Endodermal cell (in vitro differentiated cells): ENCODE data around the gene MID1. TPM values are rescaled to one million over a fixed set of nuclear protein-coding genes. Genes with fewer than 3 reads are reported as not detected.

Experiments used
- DNase-seq: peaks from one replicate; pipeline ENCODE4 v3.0.0-alpha.2; 2017
- H3K27ac ChIP-seq: 2 replicates; pipeline ENCODE4 v1.5.1; 2013; ENCODE audit warnings: mild to moderate bottlenecking, low read depth, low read length, moderate library complexity
- H3K27me3 ChIP-seq: 2 replicates; pipeline ENCODE4 v1.6.1; 2013; ENCODE audit warnings: mild to moderate bottlenecking, low read length, moderate library complexity; ENCODE audit not compliant: insufficient read depth, control insufficient read depth, poor library complexity, severe bottlenecking
- H3K36me3 ChIP-seq: 2 replicates; pipeline ENCODE4 v1.7.0; 2013; ENCODE audit warnings: mild to moderate bottlenecking, low read length, moderate library complexity; ENCODE audit not compliant: control insufficient read depth, insufficient read depth
- H3K4me1 ChIP-seq: one replicate; pipeline ENCODE4 v1.7.0; 2013; ENCODE audit warnings: low read length; ENCODE audit not compliant: control insufficient read depth, insufficient read depth
- H3K4me3 ChIP-seq: 2 replicates; pipeline ENCODE4 v1.5.1; 2013; ENCODE audit warnings: mild to moderate bottlenecking, low read length, moderate library complexity
- H3K9ac ChIP-seq: 2 replicates; pipeline ENCODE4 v1.6.1; 2013; ENCODE audit warnings: mild to moderate bottlenecking, low read length, moderate library complexity; ENCODE audit not compliant: poor library complexity, severe bottlenecking; ENCODE audit errors: extremely low read depth
- H3K9me3 ChIP-seq: 2 replicates; pipeline ENCODE4 v1.6.1; 2013; ENCODE audit warnings: mild to moderate bottlenecking, low read length, moderate library complexity; ENCODE audit not compliant: control insufficient read depth
- H3K27ac Mint-ChIP-seq: 2 replicates; pipeline ENCODE4 v1.8.0; 2020; ENCODE audit warnings: mixed read lengths
- H3K27me3 Mint-ChIP-seq: 2 replicates; pipeline ENCODE4 v1.8.0; 2021; ENCODE audit warnings: mild to moderate bottlenecking, mixed read lengths; ENCODE audit not compliant: insufficient read depth
- H3K36me3 Mint-ChIP-seq: 2 replicates; pipeline ENCODE4 v1.8.0; 2020; ENCODE audit warnings: low read depth, mixed read lengths
- H3K4me1 Mint-ChIP-seq: 2 replicates; pipeline ENCODE4 v1.8.0; 2020; ENCODE audit warnings: mixed read lengths
- H3K4me3 Mint-ChIP-seq: 2 replicates; pipeline ENCODE4 v1.8.0; 2020; ENCODE audit warnings: mild to moderate bottlenecking, moderate library complexity, mixed read lengths
- H3K9me3 Mint-ChIP-seq: 2 replicates; pipeline ENCODE4 v1.8.0; 2020; ENCODE audit warnings: mild to moderate bottlenecking, mixed read lengths
- CTCF ChIP-seq: fragments of 200-600 bp; sonication (generic); conservative IDR thresholded peaks from 2 replicates; pipeline ENCODE4 v1.5.0; 2021; ENCODE audit warnings: antibody characterized with exemption, mild to moderate bottlenecking
- WGBS, 2 experiments: methylation state at CpG; one replicate each; pipeline versions ENCODE4 v1.1.5 to v1.1.7; 2013; ENCODE audit warnings: missing lambda C conversion rate in 2 of 2, mixed read lengths in 1 of 2; ENCODE audit not compliant: insufficient coverage in 1 of 2, insufficient read length in 1 of 2; 5-methylcytosine and 5-hydroxymethylcytosine counted together
- total RNA-seq, 2 donors: library from RNA; stranded (reverse); fragmentation: NEBNext Ultra II Directional in 1 of 2; extraction: Animal tissue kit (Norgen Biotek cat#: 25700) in 1 of 2; gene quantifications; 2 replicates in 1 of 2; 3 replicates in 1 of 2; pipeline ENCODE4 v1.2.1, GENCODE V29; 2021

MID1 gene
- total RNA-seq, 2 donors from 2014 or later: 23.5 to 24.9 TPM

DNA sequence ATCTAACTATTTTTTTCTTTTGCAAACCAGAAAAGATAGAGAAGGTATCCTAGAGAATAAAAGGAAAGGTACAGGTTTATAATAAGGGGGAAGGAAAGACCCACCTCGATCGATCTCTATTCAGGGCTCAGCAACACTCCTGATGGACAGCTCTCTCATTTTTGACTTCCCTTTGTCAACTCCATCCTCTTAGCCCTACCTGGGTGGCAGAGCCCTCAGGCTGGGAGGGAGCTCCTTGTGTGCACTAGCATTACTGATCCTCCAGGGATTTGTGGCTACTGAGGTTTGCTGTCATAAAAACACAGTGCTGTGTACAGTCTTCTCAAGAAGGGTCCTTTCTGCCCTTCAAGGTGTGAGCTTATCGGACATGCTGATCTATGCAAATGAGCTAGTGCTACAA is 111.0 kb downstream of the MID1 start:
- Histone ChIP-seq H3K9ac (no peak overlapping the region), H3K4me3 (no peak overlapping the region), H3K4me1 (no peaks in the 10 kb centered on the region), H3K9me3 (no peaks in the 10 kb centered on the region), H3K27me3 (no peaks in the 10 kb centered on the region), H3K36me3 (peaks cover 5% of the 10 kb centered on the region), H3K27ac (no peak overlapping the region)
- Mint-ChIP-seq H3K27ac (no peak overlapping the region), H3K27me3 (no peaks in the 10 kb centered on the region), H3K4me1 (peaks cover 3% of the 10 kb centered on the region), H3K9me3 (peaks cover 49% of the 10 kb centered on the region), H3K4me3 (no peak overlapping the region), H3K36me3 (peaks cover 7% of the 10 kb centered on the region)
- DNase-seq: no peak
- 52% methylated on average over 3 of the region's 3 CpGs; no CpG with 5 or more reads in 1 of the 2 experiments for WGBS, 2 experiments
- TF ChIP-seq CTCF: no peak

DNA sequence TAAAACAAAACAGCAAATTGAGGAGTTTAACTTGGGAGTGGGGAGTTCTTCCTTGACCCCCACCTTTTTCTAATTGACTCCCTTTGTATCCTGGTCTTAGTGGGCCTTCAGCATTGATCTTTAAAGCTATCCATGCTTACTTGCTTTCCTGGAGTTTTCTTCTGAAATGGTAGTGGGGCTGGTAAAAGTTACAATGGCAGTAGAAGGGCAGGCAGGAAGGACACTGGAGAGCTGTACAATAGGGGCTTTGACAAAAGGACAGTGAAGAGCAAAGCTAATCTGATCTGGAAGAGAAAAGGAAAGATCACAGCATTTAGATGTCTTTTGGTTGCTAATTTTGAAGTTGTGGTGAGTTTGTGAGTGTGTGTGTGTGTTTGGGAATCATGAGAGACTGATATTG is 111.5 kb downstream of the MID1 start:
- H3K9me3 ChIP-seq: no peaks in the 10 kb centered on the region
- Mint-ChIP-seq H3K4me3 (no peak overlapping the region), H3K27me3 (no peaks in the 10 kb centered on the region), H3K36me3 (peaks cover 7% of the 10 kb centered on the region), H3K27ac (no peak overlapping the region), H3K4me1 (peaks cover 3% of the 10 kb centered on the region), H3K9me3 (peaks cover 50% of the 10 kb centered on the region)
- TF ChIP-seq CTCF: no peak
- no peaks in the 10 kb centered on the region for H3K4me1 ChIP-seq
- DNase-seq: no peak
- H3K36me3 ChIP-seq: peaks cover 5% of the 10 kb centered on the region
- no peaks in the 10 kb centered on the region for H3K27me3 ChIP-seq
- H3K4me3 ChIP-seq: no peak overlapping the region
- H3K27ac ChIP-seq: no peak overlapping the region
- no peak overlapping the region for H3K9ac ChIP-seq

- 93% methylated on average over 2 of the region's 2 CpGs; no CpG with 5 or more reads in 1 of the 2 experiments for WGBS, 2 experiments
- Mint-ChIP-seq H3K36me3 (peaks cover 7% of the 10 kb centered on the region), H3K27me3 (no peaks in the 10 kb centered on the region), H3K4me1 (peaks cover 3% of the 10 kb centered on the region), H3K4me3 (no peak overlapping the region), H3K9me3 (peaks cover 55% of the 10 kb centered on the region), H3K27ac (no peak overlapping the region)
- Histone ChIP-seq H3K9me3 (no peaks in the 10 kb centered on the region), H3K36me3 (peaks cover 5% of the 10 kb centered on the region), H3K9ac (no peak overlapping the region), H3K27me3 (no peaks in the 10 kb centered on the region), H3K27ac (no peak overlapping the region), H3K4me3 (no peak overlapping the region), H3K4me1 (no peaks in the 10 kb centered on the region)
- no peak for TF ChIP-seq CTCF
- DNase-seq: no peak
Observed at GRCh38 chrX:10507876-10508275, 112.5 kb downstream of the MID1 start.
